ENCODE measurements around the gene LCN6. TPM values are rescaled to one million over a fixed set of nuclear protein-coding genes. Genes with fewer than 3 reads are reported as not detected.

LCN6 gene
- total RNA-seq, 1 experiment from 2014 or later: not detected

GRCh38 chr9:136698635-136699246, 49.6 kb downstream of the LCN6 start:
- H3K4me1 Mint-ChIP-seq (ENCODE audit: insufficient read depth, unreplicated experiment): peaks cover 16% of the 10 kb centered on the region
- H3K27ac Mint-ChIP-seq (ENCODE audit: low read depth, unreplicated experiment): no peak overlapping the region
- no peak for DNase-seq (ENCODE audit: unreplicated experiment)
- H3K9me3 Mint-ChIP-seq (ENCODE audit: unreplicated experiment): no peaks in the 10 kb centered on the region
- BruUV-seq (replicated peaks): no TSS peak
- no peaks in the 10 kb centered on the region for H3K27me3 Mint-ChIP-seq (ENCODE audit: insufficient read depth, unreplicated experiment)
- CTCF ChIA-PET: interaction anchor here (0.6 kb wide), 2 partner anchors 12 to 210 kb away, joined by 3 read pairs; no protein-coding TSS in a partner anchor
- intact Hi-C loops (cut with micrococcal nuclease): no loop called here
- no peak overlapping the region for H3K4me3 Mint-ChIP-seq (ENCODE audit: unreplicated experiment)
- TF ChIP-seq CTCF (IDR thresholded peaks at IDR 0.05; ENCODE audit: unreplicated experiment): no peak
- H3K36me3 Mint-ChIP-seq (ENCODE audit: insufficient read depth, unreplicated experiment): no peaks in the 10 kb centered on the region
- POLR2A ChIA-PET: interaction anchor here (0.6 kb wide), 1 partner anchor 27 kb away, joined by 3 read pairs; no protein-coding TSS in a partner anchor

- H3K4me3 Mint-ChIP-seq (ENCODE audit: unreplicated experiment): no peak overlapping the region
- ChIA-PET POLR2A (interaction anchor here (0.7 to 1.6 kb wide), 2 partner anchors 10 to 30 kb away, joined by 3 to 4 read pairs; no protein-coding TSS in a partner anchor), CTCF (no interaction called here)
- no peaks in the 10 kb centered on the region for H3K9me3 Mint-ChIP-seq (ENCODE audit: unreplicated experiment)
- peaks cover 23% of the 10 kb centered on the region for H3K4me1 Mint-ChIP-seq (ENCODE audit: insufficient read depth, unreplicated experiment)
- TF ChIP-seq CTCF (IDR thresholded peaks at IDR 0.05; ENCODE audit: unreplicated experiment): no peak
- DNase-seq (ENCODE audit: unreplicated experiment): no peak
- H3K27ac Mint-ChIP-seq (ENCODE audit: low read depth, unreplicated experiment): no peak overlapping the region
- H3K36me3 Mint-ChIP-seq (ENCODE audit: insufficient read depth, unreplicated experiment): no peaks in the 10 kb centered on the region
- BruUV-seq (replicated peaks): no TSS peak
- H3K27me3 Mint-ChIP-seq (ENCODE audit: insufficient read depth, unreplicated experiment): no peaks in the 10 kb centered on the region
- intact Hi-C loops (cut with micrococcal nuclease): no loop called here
Observed at GRCh38 chr9:136697821-136698526, 50.4 kb downstream of the LCN6 start.

DNA sequence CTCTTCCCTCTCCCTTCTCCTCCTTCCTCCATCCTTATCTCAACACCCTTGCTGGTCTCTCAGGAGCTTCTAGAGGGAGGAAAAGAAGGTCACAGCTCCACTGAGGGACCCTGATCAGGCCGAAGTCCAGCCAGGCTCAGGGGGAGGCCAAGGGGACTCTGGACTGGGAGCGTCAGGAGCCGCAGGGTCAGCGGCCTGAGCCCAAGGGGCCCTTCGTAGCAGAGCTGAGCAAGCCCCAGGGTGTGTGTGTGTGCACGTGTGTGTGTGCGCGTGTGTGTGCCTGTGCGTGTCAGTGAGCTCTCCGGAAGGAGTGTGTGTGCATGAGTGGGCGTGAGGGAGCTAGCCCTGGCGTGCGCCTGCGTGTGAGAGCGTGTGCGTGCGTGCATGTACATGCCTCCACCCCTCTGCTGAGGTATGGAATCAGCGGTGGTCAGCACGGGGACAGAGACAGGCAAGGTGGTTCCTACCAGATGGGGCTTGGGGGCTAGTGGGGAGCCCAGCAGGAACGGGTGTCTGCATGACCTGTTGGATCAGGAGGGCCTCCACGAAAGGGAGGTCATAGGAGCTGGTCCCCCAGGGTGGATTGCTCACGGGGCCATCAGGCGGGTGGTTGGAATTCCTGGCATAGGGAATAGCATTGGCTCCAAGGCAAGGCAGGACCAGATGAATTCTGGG, 51.0 kb downstream of the LCN6 start:
- Mint-ChIP-seq H3K4me1 (ENCODE audit: insufficient read depth, unreplicated experiment) (peaks cover 25% of the 10 kb centered on the region), H3K9me3 (ENCODE audit: unreplicated experiment) (no peaks in the 10 kb centered on the region), H3K27ac (ENCODE audit: low read depth, unreplicated experiment) (no peak overlapping the region), H3K36me3 (ENCODE audit: insufficient read depth, unreplicated experiment) (no peaks in the 10 kb centered on the region), H3K27me3 (ENCODE audit: insufficient read depth, unreplicated experiment) (no peaks in the 10 kb centered on the region), H3K4me3 (ENCODE audit: unreplicated experiment) (no peak overlapping the region)
- ChIA-PET CTCF (interaction anchor here (1.8 kb wide), 1 partner anchor 30 kb away, joined by 5 read pairs; no protein-coding TSS in a partner anchor), POLR2A (interaction anchor here (0.7 to 1.6 kb wide), 2 partner anchors 11 to 31 kb away, joined by 3 to 4 read pairs; no protein-coding TSS in a partner anchor)
- TF ChIP-seq CTCF (IDR thresholded peaks at IDR 0.05; ENCODE audit: unreplicated experiment): no peak
- DNase-seq (ENCODE audit: unreplicated experiment): no peak
- intact Hi-C loops (cut with micrococcal nuclease): no loop called here
- BruUV-seq (replicated peaks): no TSS peak

DNA sequence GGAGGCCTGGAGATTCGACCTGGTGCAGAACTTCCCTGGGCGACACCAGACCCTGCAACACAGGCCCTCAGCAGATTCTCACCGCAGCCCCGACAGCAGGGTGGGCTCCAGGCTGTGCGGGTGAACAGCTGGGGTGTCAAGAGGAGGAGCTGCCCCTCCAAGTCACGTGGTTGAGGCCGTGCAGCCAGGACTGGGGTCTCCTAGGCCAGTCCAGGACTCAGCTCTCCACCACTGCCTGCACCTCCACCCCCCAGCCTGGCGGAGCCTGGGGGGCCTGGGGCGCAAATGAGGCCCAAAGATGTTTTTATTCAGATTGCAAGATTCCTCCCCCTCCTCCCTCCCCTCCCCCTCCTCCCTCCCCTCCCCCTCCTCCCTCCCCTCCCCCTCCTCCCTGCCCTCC, 51.8 kb downstream of the LCN6 start:
- ChIA-PET CTCF (interaction anchor here (1.8 kb wide), 1 partner anchor 31 kb away, joined by 5 read pairs; no protein-coding TSS in a partner anchor), POLR2A (interaction anchor here (0.6 to 1.6 kb wide), 2 partner anchors 31 to 226 kb away, joined by 3 to 4 read pairs; no protein-coding TSS in a partner anchor)
- H3K4me1 Mint-ChIP-seq (ENCODE audit: insufficient read depth, unreplicated experiment): peaks cover 25% of the 10 kb centered on the region
- no peak overlapping the region for H3K27ac Mint-ChIP-seq (ENCODE audit: low read depth, unreplicated experiment)
- no peaks in the 10 kb centered on the region for H3K36me3 Mint-ChIP-seq (ENCODE audit: insufficient read depth, unreplicated experiment)
- DNase-seq (ENCODE audit: unreplicated experiment): no peak
- no peak for TF ChIP-seq CTCF (IDR thresholded peaks at IDR 0.05; ENCODE audit: unreplicated experiment)
- H3K4me3 Mint-ChIP-seq (ENCODE audit: unreplicated experiment): no peak overlapping the region
- BruUV-seq (replicated peaks): no TSS peak
- intact Hi-C loops (cut with micrococcal nuclease): no loop called here
- no peaks in the 10 kb centered on the region for H3K27me3 Mint-ChIP-seq (ENCODE audit: insufficient read depth, unreplicated experiment)
- H3K9me3 Mint-ChIP-seq (ENCODE audit: unreplicated experiment): no peaks in the 10 kb centered on the region

All from MCF 10A (cell line).